ENCODE results near the gene MRLN.
"Not testable (repeated sequence)": the region's sequence is repeated elsewhere in the genome, so short reads cannot be mapped to it uniquely, and the experiment has no call there.

MRLN gene

DNA sequence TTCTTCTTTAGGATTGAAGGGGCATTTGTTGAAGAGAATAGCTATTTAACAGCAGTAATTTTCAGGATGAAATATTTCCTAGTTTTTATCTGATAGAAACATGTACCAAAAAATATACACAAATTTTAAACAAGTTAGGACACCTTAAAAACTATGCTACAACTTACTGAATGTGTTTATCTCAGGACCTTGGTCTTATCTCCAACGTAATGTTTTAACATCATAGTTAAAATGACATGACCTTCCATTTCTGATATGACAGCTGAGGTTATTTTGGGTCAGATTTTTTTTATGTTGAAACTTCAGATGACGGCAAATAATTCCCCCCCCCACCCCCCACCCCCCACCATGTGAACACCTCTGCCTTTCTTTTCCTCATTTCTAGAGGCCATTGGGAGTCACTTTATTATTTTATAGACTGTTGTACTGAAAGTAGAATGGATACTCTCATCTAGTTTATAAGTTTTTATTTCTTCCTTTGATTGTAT lies 8.0 kb downstream of the MRLN start:
- TF ChIP-seq CTCF (IDR thresholded peaks at IDR 0.05; ENCODE audit: low read depth, low read length), result no peak
- no peak overlapping the region for H3K4me3 ChIP-seq (replicated peaks in 1 of 2; ENCODE audit: low read depth in 2 of 2, low read length in 2 of 2)
- no peak for DNase-seq (ENCODE audit: low read depth in 2 of 2)

GRCh38 chr10:59744762-59745161 lies 8.5 kb downstream of the MRLN start:
- not testable (repeated sequence) for H3K4me3 ChIP-seq (replicated peaks in 1 of 2; ENCODE audit: low read depth in 2 of 2, low read length in 2 of 2); DNase-seq (ENCODE audit: low read depth in 2 of 2)

DNA sequence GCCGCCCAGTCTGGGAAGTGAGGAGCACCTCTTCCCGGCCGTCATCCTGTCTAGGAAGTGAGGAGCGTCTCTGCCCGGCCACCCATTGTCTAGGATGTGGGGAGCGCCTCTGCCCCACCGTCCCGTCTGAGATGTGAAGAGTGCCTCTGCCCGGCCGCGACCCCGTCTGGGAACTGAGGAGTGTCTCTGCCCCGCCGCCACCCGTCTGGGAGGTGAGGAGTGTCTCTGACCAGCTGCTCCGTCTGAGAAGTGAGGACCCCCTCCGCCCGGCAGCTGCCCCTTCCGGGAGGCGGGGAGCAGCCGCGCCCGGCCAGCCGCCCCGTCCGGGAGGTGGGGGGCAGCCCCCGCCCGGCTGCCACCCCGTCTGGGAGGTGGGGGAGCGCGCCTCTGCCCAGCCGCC lies 9.1 kb downstream of the MRLN start:
- H3K4me3 ChIP-seq (replicated peaks in 1 of 2; ENCODE audit: low read depth in 2 of 2, low read length in 2 of 2); DNase-seq (ENCODE audit: low read depth in 2 of 2): not testable (repeated sequence)

- DNase-seq (ENCODE audit: low read depth in 2 of 2), result no peak
- TF ChIP-seq CTCF (IDR thresholded peaks at IDR 0.05; ENCODE audit: low read depth, low read length), result no peak
- no peak overlapping the region for H3K4me3 ChIP-seq (replicated peaks in 1 of 2; ENCODE audit: low read depth in 2 of 2, low read length in 2 of 2)
These were observed 11.7 kb downstream of the MRLN start for GRCh38 chr10:59741583-59741982.

GRCh38 chr10:59741048-59741447 lies 12.2 kb downstream of the MRLN start:
- DNase-seq (ENCODE audit: low read depth in 2 of 2), result no peak
- no peak overlapping the region for H3K4me3 ChIP-seq (replicated peaks in 1 of 2; ENCODE audit: low read depth in 2 of 2, low read length in 2 of 2)
- TF ChIP-seq CTCF (IDR thresholded peaks at IDR 0.05; ENCODE audit: low read depth, low read length), result no peak

GRCh38 chr10:59736749-59737148 lies 16.5 kb downstream of the MRLN start:
- TF ChIP-seq CTCF (IDR thresholded peaks at IDR 0.05; ENCODE audit: low read depth, low read length), result no peak
- no peak for DNase-seq (ENCODE audit: low read depth in 2 of 2)
- no peak overlapping the region for H3K4me3 ChIP-seq (replicated peaks in 1 of 2; ENCODE audit: low read depth in 2 of 2, low read length in 2 of 2)

- no peak overlapping the region for H3K4me3 ChIP-seq (replicated peaks in 1 of 2; ENCODE audit: low read depth in 2 of 2, low read length in 2 of 2)
- no peak for TF ChIP-seq CTCF (IDR thresholded peaks at IDR 0.05; ENCODE audit: low read depth, low read length)
- DNase-seq (ENCODE audit: low read depth in 2 of 2), result no peak
These were observed 18.0 kb downstream of the MRLN start for GRCh38 chr10:59735296-59735695.

GRCh38 chr10:59734014-59734462 lies 19.2 kb downstream of the MRLN start:
- no peak overlapping the region for H3K4me3 ChIP-seq (replicated peaks in 1 of 2; ENCODE audit: low read depth in 2 of 2, low read length in 2 of 2)
- DNase-seq (ENCODE audit: low read depth in 2 of 2), result no peak
- TF ChIP-seq CTCF (IDR thresholded peaks at IDR 0.05; ENCODE audit: low read depth, low read length), result no peak

GRCh38 chr10:59733321-59734013 lies 19.8 kb downstream of the MRLN start:
- DNase-seq (ENCODE audit: low read depth in 2 of 2); H3K4me3 ChIP-seq (replicated peaks in 1 of 2; ENCODE audit: low read depth in 2 of 2, low read length in 2 of 2): not testable (repeated sequence)

GRCh38 chr10:59732849-59733248 lies 20.4 kb downstream of the MRLN start:
- not testable (repeated sequence) for H3K4me3 ChIP-seq (replicated peaks in 1 of 2; ENCODE audit: low read depth in 2 of 2, low read length in 2 of 2)

DNA sequence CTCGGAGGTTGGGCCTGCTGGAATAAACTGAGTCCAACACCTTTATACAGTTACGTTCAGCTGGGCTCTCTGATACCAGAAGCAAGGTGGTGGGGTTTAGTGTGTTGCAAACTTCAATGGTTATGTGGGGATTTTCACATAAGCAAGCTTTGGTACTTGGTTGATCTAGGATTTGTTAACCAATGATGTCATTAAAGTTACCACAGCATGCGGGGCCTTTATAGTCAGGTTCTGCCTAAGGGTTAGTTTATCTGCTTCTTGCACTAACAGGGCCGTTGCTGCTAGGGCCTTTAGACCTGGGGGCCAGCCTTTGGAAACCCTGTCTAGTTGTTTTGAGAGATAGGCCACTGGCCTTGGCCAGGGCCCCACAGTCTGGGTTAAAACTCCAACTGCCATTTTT lies 24.1 kb downstream of the MRLN start:
- H3K4me3 ChIP-seq (replicated peaks in 1 of 2; ENCODE audit: low read depth in 2 of 2, low read length in 2 of 2); DNase-seq (ENCODE audit: low read depth in 2 of 2): not testable (repeated sequence)

More at GRCh38 chr10:59732849-59733248, 20.4 kb downstream of the MRLN start:
- DNase-seq (ENCODE audit: low read depth in 2 of 2), result not testable (repeated sequence)
